LHCN-M2 (cell line): ENCODE results near the gene ARHGAP15. TPM values are rescaled to one million over a fixed set of nuclear protein-coding genes. Genes with fewer than 3 reads are reported as not detected.
A peak's percentile ranks its signal among the peaks of the same experiment; 100 is the strongest.

Source experiments
- DNase-seq: peaks from one replicate; pipeline ENCODE4 v3.0.0-alpha.2; 2012; ENCODE audit warnings: low read depth
- total RNA-seq: library from RNA; depleted of rRNA; stranded (reverse); fragments of >200 nt; gene quantifications from 2 replicates; pipeline ENCODE4 v1.2.3, GENCODE V29; 2014

Gene ARHGAP15
- total RNA-seq, 1 experiment from 2014 or later, result 0.11 TPM

- no peak for DNase-seq
These were observed 39.9 kb downstream of the ARHGAP15 start for GRCh38 chr2:143169105-143169504.

- DNase-seq, result no peak
These were observed 42.6 kb downstream of the ARHGAP15 start for GRCh38 chr2:143171817-143172216.

- DNase-seq, result no peak
These were observed 46.2 kb downstream of the ARHGAP15 start for GRCh38 chr2:143175438-143175837.

GRCh38 chr2:143176606-143177005, 47.4 kb downstream of the ARHGAP15 start:
- no peak for DNase-seq

GRCh38 chr2:143177096-143177786, 48.0 kb downstream of the ARHGAP15 start:
- no peak for DNase-seq

- DNase-seq, result no peak
These were observed 52.3 kb downstream of the ARHGAP15 start for GRCh38 chr2:143181494-143181893.

GRCh38 chr2:143182649-143183048, 53.4 kb downstream of the ARHGAP15 start:
- DNase-seq, result no peak

GRCh38 chr2:143183804-143184463, 54.7 kb downstream of the ARHGAP15 start:
- no peak for DNase-seq

GRCh38 chr2:143186876-143187275, 57.7 kb downstream of the ARHGAP15 start:
- no peak for DNase-seq

GRCh38 chr2:143190431-143190830, 61.2 kb downstream of the ARHGAP15 start:
- DNase-seq, result no peak

GRCh38 chr2:143192106-143192505, 62.9 kb downstream of the ARHGAP15 start:
- DNase-seq, result no peak

GRCh38 chr2:143192716-143193115, 63.5 kb downstream of the ARHGAP15 start:
- no peak for DNase-seq

- DNase-seq, result no peak
These were observed 63.9 kb downstream of the ARHGAP15 start for GRCh38 chr2:143193121-143193520.

- no peak for DNase-seq
These were observed 66.3 kb downstream of the ARHGAP15 start for GRCh38 chr2:143195511-143195910.

GRCh38 chr2:143204062-143204461, 74.8 kb downstream of the ARHGAP15 start:
- DNase-seq, result no peak

GRCh38 chr2:143205106-143205764, 76.0 kb downstream of the ARHGAP15 start:
- peak; percentile 12 for DNase-seq

- DNase-seq, result no peak
These were observed 80.6 kb downstream of the ARHGAP15 start for GRCh38 chr2:143209570-143210445.

- no peak for DNase-seq
These were observed 81.2 kb downstream of the ARHGAP15 start for GRCh38 chr2:143210446-143210819.

GRCh38 chr2:143217512-143218115, 88.4 kb downstream of the ARHGAP15 start:
- DNase-seq, result no peak

GRCh38 chr2:143218621-143219020, 89.4 kb downstream of the ARHGAP15 start:
- DNase-seq, result no peak

- no peak for DNase-seq
These were observed 90.0 kb downstream of the ARHGAP15 start for GRCh38 chr2:143219266-143219665.
